HG03064 (cell line): ENCODE measurements around the gene TEX2.

Source experiments
- ATAC-seq: cut with Tn5 transposase; IDR thresholded peaks from one replicate; pipeline ENCODE4 v1.9.1; 2021; ENCODE audit warnings: low read depth; ENCODE audit not compliant: unreplicated experiment

TEX2 gene

GRCh38 chr17:64124609-64125008 is 138.5 kb downstream of the TEX2 start:
- ATAC-seq, result no peak

- ATAC-seq, result no peak
Observed at GRCh38 chr17:64123114-64123513, 139.9 kb downstream of the TEX2 start.

- ATAC-seq, result peak; percentile 82
Observed at GRCh38 chr17:64120972-64121786, 141.9 kb downstream of the TEX2 start.

GRCh38 chr17:64120159-64120810 is 142.8 kb downstream of the TEX2 start:
- ATAC-seq, result no peak

GRCh38 chr17:64117981-64118979 is 144.8 kb downstream of the TEX2 start:
- ATAC-seq, result no peak

- ATAC-seq, result no peak
Observed at GRCh38 chr17:64115822-64116534, 147.1 kb downstream of the TEX2 start.

GRCh38 chr17:64115043-64115698 is 147.9 kb downstream of the TEX2 start:
- no peak for ATAC-seq

GRCh38 chr17:64113006-64113405 is 150.1 kb downstream of the TEX2 start:
- no peak for ATAC-seq

- no peak for ATAC-seq
Observed at GRCh38 chr17:64111831-64112230, 151.2 kb downstream of the TEX2 start.

- ATAC-seq, result no peak
Observed at GRCh38 chr17:64110379-64111152, 152.5 kb downstream of the TEX2 start.

- no peak for ATAC-seq
Observed at GRCh38 chr17:64109400-64109799, 153.7 kb downstream of the TEX2 start.

- no peak for ATAC-seq
Observed at GRCh38 chr17:64107500-64108236, 155.4 kb downstream of the TEX2 start.

GRCh38 chr17:64106918-64107317 is 156.1 kb downstream of the TEX2 start:
- ATAC-seq, result no peak

- ATAC-seq, result no peak
Observed at GRCh38 chr17:64103391-64104364, 159.4 kb downstream of the TEX2 start.

GRCh38 chr17:64102627-64103390 is 160.3 kb downstream of the TEX2 start:
- ATAC-seq, result no peak

- ATAC-seq, result no peak
Observed at GRCh38 chr17:64099543-64099942, 163.5 kb downstream of the TEX2 start.
